ENCODE results near the gene AGR2. TPM values are rescaled to one million over a fixed set of nuclear protein-coding genes. Genes with fewer than 3 reads are reported as not detected.

AGR2 gene
- total RNA-seq, 1 experiment from 2014 or later, result 378 TPM

- peaks cover 32% of the 10 kb centered on the region for H3K36me3 Mint-ChIP-seq (ENCODE audit: insufficient read depth, unreplicated experiment)
- H3K27me3 Mint-ChIP-seq (ENCODE audit: unreplicated experiment), result no peaks in the 10 kb centered on the region
- CTCF ChIA-PET, result interaction anchor here (0.6 to 3.6 kb wide), 4 partner anchors 9 to 104 kb away, joined by 3 to 18 read pairs (median 3); no protein-coding TSS in a partner anchor
- no peak for TF ChIP-seq CTCF (IDR thresholded peaks at IDR 0.05; ENCODE audit: unreplicated experiment)
- peaks cover 18% of the 10 kb centered on the region for H3K4me1 Mint-ChIP-seq (ENCODE audit: low read depth, unreplicated experiment)
- no peaks in the 10 kb centered on the region for H3K9me3 Mint-ChIP-seq (ENCODE audit: low read depth, unreplicated experiment)
- intact Hi-C loops (cut with micrococcal nuclease; ENCODE audit: unreplicated experiment), result loop anchor here (5.0 to 10.0 kb wide), 2 partner anchors 179 to 332 kb away; no protein-coding TSS in a partner anchor
- H3K4me3 Mint-ChIP-seq (ENCODE audit: low read depth, unreplicated experiment), result peak overlapping the region; percentile 80
- BruUV-seq (replicated peaks), result no TSS peak
- peak overlapping the region; percentile 88 for H3K27ac Mint-ChIP-seq (ENCODE audit: unreplicated experiment)
- DNase-seq, result no peak
Observed at GRCh38 chr7:16803125-16803524, 1.7 kb downstream of the AGR2 start.

GRCh38 chr7:16801579-16801978, 3.2 kb downstream of the AGR2 start:
- Mint-ChIP-seq H3K36me3 (ENCODE audit: insufficient read depth, unreplicated experiment) (peaks cover 32% of the 10 kb centered on the region), H3K4me3 (ENCODE audit: low read depth, unreplicated experiment) (peak overlapping the region; percentile 80), H3K4me1 (ENCODE audit: low read depth, unreplicated experiment) (peaks cover 18% of the 10 kb centered on the region), H3K9me3 (ENCODE audit: low read depth, unreplicated experiment) (no peaks in the 10 kb centered on the region), H3K27me3 (ENCODE audit: unreplicated experiment) (no peaks in the 10 kb centered on the region), H3K27ac (ENCODE audit: unreplicated experiment) (peak overlapping the region; percentile 63)
- CTCF ChIA-PET, result interaction anchor here (0.5 to 3.6 kb wide), 23 partner anchors 8 to 120 kb away, joined by 3 to 27 read pairs (median 5); partner anchors contain the start of gene TSPAN13
- no TSS peak for BruUV-seq (replicated peaks)
- TF ChIP-seq CTCF (IDR thresholded peaks at IDR 0.05; ENCODE audit: unreplicated experiment), result no peak
- intact Hi-C loops (cut with micrococcal nuclease; ENCODE audit: unreplicated experiment), result loop anchor here (1.0 to 10.0 kb wide), 5 partner anchors 88 to 333 kb away; no protein-coding TSS in a partner anchor
- no peak for DNase-seq

GRCh38 chr7:16801111-16801542, 3.7 kb downstream of the AGR2 start:
- no TSS peak for BruUV-seq (replicated peaks)
- Mint-ChIP-seq H3K4me1 (ENCODE audit: low read depth, unreplicated experiment) (peaks cover 18% of the 10 kb centered on the region), H3K27ac (ENCODE audit: unreplicated experiment) (peak overlapping the region; percentile 63), H3K36me3 (ENCODE audit: insufficient read depth, unreplicated experiment) (peaks cover 32% of the 10 kb centered on the region), H3K9me3 (ENCODE audit: low read depth, unreplicated experiment) (no peaks in the 10 kb centered on the region), H3K4me3 (ENCODE audit: low read depth, unreplicated experiment) (peak overlapping the region; percentile 80), H3K27me3 (ENCODE audit: unreplicated experiment) (no peaks in the 10 kb centered on the region)
- peak; percentile 49 for TF ChIP-seq CTCF (IDR thresholded peaks at IDR 0.05; ENCODE audit: unreplicated experiment)
- intact Hi-C loops (cut with micrococcal nuclease; ENCODE audit: unreplicated experiment), result loop anchor here (1.0 to 10.0 kb wide), 5 partner anchors 88 to 334 kb away; no protein-coding TSS in a partner anchor
- DNase-seq, result no peak
- CTCF ChIA-PET, result interaction anchor here (0.6 to 3.6 kb wide), 25 partner anchors 9 to 133 kb away, joined by 3 to 27 read pairs (median 4); partner anchors contain the start of gene TSPAN13

GRCh38 chr7:16795624-16796023, 9.2 kb downstream of the AGR2 start:
- Mint-ChIP-seq H3K9me3 (ENCODE audit: low read depth, unreplicated experiment) (no peaks in the 10 kb centered on the region), H3K36me3 (ENCODE audit: insufficient read depth, unreplicated experiment) (peaks cover 48% of the 10 kb centered on the region), H3K4me1 (ENCODE audit: low read depth, unreplicated experiment) (peaks cover 14% of the 10 kb centered on the region), H3K27me3 (ENCODE audit: unreplicated experiment) (no peaks in the 10 kb centered on the region), H3K4me3 (ENCODE audit: low read depth, unreplicated experiment) (no peak overlapping the region), H3K27ac (ENCODE audit: unreplicated experiment) (no peak overlapping the region)
- no peak for DNase-seq
- intact Hi-C loops (cut with micrococcal nuclease; ENCODE audit: unreplicated experiment), result no loop called here
- CTCF ChIA-PET, result no interaction called here
- BruUV-seq (replicated peaks), result no TSS peak
- no peak for TF ChIP-seq CTCF (IDR thresholded peaks at IDR 0.05; ENCODE audit: unreplicated experiment)
